Activated T-helper 2 cell treated with anti-CD3 and anti-CD28 coated beads, Interferon-gamma antibody, Interleukin-2, Interleukin-4, amounts not matched to agents 10 μg/mL and 5 μg/mL and 100 μg/mL, durations not matched to agents 14 hours and 24 hours and 36 hours (primary cell): Measurements from ENCODE around the gene MAIP1. TPM values are rescaled to one million over a fixed set of nuclear protein-coding genes. Genes with fewer than 3 reads are reported as not detected.

ENCODE experiments used
- DNase-seq: peaks from one replicate; pipeline ENCODE4 v3.0.0; 2021; ENCODE audit warnings: low spot score
- H3K27ac Mint-ChIP-seq: one replicate; pipeline ENCODE4 v1.8.0; 2021; ENCODE audit warnings: mixed read lengths
- H3K27me3 Mint-ChIP-seq: one replicate; pipeline ENCODE4 v1.8.0; 2021; ENCODE audit warnings: low read depth, mixed read lengths
- H3K36me3 Mint-ChIP-seq: one replicate; pipeline ENCODE4 v1.8.0; 2021; ENCODE audit warnings: low read depth, mixed read lengths
- H3K4me1 Mint-ChIP-seq: one replicate; pipeline ENCODE4 v1.8.0; 2021; ENCODE audit warnings: low read depth, mixed read lengths
- H3K4me3 Mint-ChIP-seq: one replicate; pipeline ENCODE4 v1.8.0; 2021; ENCODE audit warnings: low read depth, mild to moderate bottlenecking, moderate library complexity, mixed read lengths
- H3K9me3 Mint-ChIP-seq: one replicate; pipeline ENCODE4 v1.8.0; 2021; ENCODE audit warnings: mixed read lengths
- intact Hi-C: fragments of 100-400 bp; cut with micrococcal nuclease; formaldehyde crosslinking; loops from one replicate; pipeline ENCODE4 v1.15.1; 2023
- total RNA-seq: library from RNA; stranded (reverse); gene quantifications from 2 replicates; pipeline ENCODE4 v1.2.3, GENCODE V29; 2022

MAIP1 gene
- total RNA-seq, 1 donor from 2014 or later, result 26.0 TPM

- no peak overlapping the region for H3K4me3 Mint-ChIP-seq
- peaks cover 9% of the 10 kb centered on the region for H3K27me3 Mint-ChIP-seq
- no peaks in the 10 kb centered on the region for H3K4me1 Mint-ChIP-seq
- DNase-seq, result no peak
- H3K27ac Mint-ChIP-seq, result no peak overlapping the region
- no peaks in the 10 kb centered on the region for H3K9me3 Mint-ChIP-seq
- no peaks in the 10 kb centered on the region for H3K36me3 Mint-ChIP-seq
- intact Hi-C loops, result no loop called here
These were observed 45.2 kb downstream of the MAIP1 start for GRCh38 chr2:200000444-200001163.

DNA sequence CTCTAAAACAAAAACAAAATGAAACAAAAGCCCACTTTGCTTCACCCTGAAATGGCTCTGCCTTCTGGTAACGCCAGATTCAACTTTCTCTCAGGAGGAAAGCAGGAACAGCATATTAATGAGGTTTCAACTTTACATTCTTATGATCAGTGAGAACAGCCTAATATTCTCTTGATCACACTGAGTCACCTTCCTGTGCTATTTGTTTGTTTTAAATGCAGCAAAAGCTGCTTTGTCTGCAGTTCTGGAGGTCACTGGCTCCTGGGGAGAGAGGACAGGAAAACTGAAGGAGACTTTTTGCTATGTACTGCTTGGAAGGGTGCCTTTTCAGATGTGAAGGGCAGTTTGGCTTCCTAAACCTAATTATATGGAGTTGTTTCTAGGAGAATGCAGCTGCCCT, 48.1 kb downstream of the MAIP1 start:
- H3K27ac Mint-ChIP-seq, result no peak overlapping the region
- H3K36me3 Mint-ChIP-seq, result no peaks in the 10 kb centered on the region
- H3K4me3 Mint-ChIP-seq, result no peak overlapping the region
- intact Hi-C loops, result no loop called here
- DNase-seq, result no peak
- no peaks in the 10 kb centered on the region for H3K9me3 Mint-ChIP-seq
- H3K27me3 Mint-ChIP-seq, result peaks cover 9% of the 10 kb centered on the region
- no peaks in the 10 kb centered on the region for H3K4me1 Mint-ChIP-seq

- no peak overlapping the region for H3K27ac Mint-ChIP-seq
- H3K36me3 Mint-ChIP-seq, result no peaks in the 10 kb centered on the region
- intact Hi-C loops, result no loop called here
- H3K4me1 Mint-ChIP-seq, result no peaks in the 10 kb centered on the region
- DNase-seq, result no peak
- H3K27me3 Mint-ChIP-seq, result peaks cover 10% of the 10 kb centered on the region
- H3K4me3 Mint-ChIP-seq, result no peak overlapping the region
- H3K9me3 Mint-ChIP-seq, result no peaks in the 10 kb centered on the region
These were observed 50.3 kb downstream of the MAIP1 start for GRCh38 chr2:200005675-200006074.

DNA sequence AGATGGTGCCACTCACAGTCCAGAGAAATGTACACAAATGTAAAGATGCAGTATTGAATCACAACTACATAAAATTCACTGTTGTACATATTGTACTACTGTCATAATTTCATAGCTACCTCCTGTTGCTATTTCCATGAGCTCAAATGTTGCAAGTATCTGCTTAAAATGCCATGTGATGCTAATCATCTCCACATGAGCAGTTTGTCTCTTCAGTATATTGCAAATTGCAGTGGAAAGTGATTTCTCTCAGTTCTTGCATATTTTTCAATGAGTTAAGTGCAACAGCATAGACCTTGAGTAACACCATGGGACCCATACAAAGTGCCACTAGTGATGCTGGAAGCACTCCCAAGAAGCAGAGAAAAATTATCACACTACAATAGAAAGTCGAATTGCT, 51.9 kb downstream of the MAIP1 start:
- Mint-ChIP-seq H3K9me3 (no peaks in the 10 kb centered on the region), H3K4me3 (no peak overlapping the region), H3K4me1 (no peaks in the 10 kb centered on the region), H3K27ac (no peak overlapping the region), H3K27me3 (peaks cover 6% of the 10 kb centered on the region), H3K36me3 (no peaks in the 10 kb centered on the region)
- DNase-seq, result no peak
- intact Hi-C loops, result no loop called here

DNA sequence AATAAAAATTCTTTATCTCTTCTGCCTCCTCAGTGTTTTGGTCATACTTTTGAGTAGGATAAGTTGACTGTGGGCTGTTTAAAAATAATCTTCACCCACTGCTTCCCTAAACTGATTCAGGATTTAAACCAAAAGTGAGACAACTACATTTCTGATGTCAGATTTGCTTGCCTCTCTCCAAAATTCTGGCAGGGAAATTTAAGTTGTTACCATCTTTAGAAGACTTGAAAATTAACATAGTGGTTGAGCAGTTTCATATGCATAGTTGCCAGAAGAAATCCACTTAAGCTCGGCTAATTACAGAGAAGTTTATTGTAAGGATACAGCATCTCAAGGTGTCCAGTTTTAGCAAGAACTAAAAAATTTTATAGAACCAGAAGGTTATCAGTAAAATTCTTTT, 57.0 kb downstream of the MAIP1 start:
- no peak for DNase-seq
- Mint-ChIP-seq H3K9me3 (no peaks in the 10 kb centered on the region), H3K27me3 (peaks cover 10% of the 10 kb centered on the region), H3K4me1 (no peaks in the 10 kb centered on the region), H3K4me3 (no peak overlapping the region), H3K36me3 (no peaks in the 10 kb centered on the region), H3K27ac (no peak overlapping the region)
- intact Hi-C loops, result no loop called here

Other genes with a start within 250 kb of the MAIP1 start
- gene FTCDNL1, start 104.4 kb upstream of the MAIP1 start, total RNA-seq, result 1.7 and 2.6 TPM in 2 replicates
- gene C2orf69, start 44.3 kb upstream of the MAIP1 start, total RNA-seq, result 16.8 and 17.6 TPM in 2 replicates
- gene TYW5, start 91 bp upstream of the MAIP1 start, total RNA-seq, result 11.0 and 12.3 TPM in 2 replicates